Nephron progenitor cell (in vitro differentiated cells): ENCODE measurements around the gene SETMAR.

ENCODE experiments used
- DNase-seq: peaks from one replicate; pipeline ENCODE4 v3.0.0; 2021
- H3K27ac Mint-ChIP-seq: 2 replicates; pipeline ENCODE4 v1.8.0; 2021; ENCODE audit warnings: mild to moderate bottlenecking, moderate library complexity, mixed read lengths
- H3K27me3 Mint-ChIP-seq: 2 replicates; pipeline ENCODE4 v1.8.0; 2021; ENCODE audit warnings: mild to moderate bottlenecking, low read depth, mixed read lengths; ENCODE audit not compliant: poor library complexity
- H3K36me3 Mint-ChIP-seq: 2 replicates; pipeline ENCODE4 v1.8.0; 2021; ENCODE audit warnings: low read depth, mixed read lengths
- H3K4me1 Mint-ChIP-seq: 2 replicates; pipeline ENCODE4 v1.8.0; 2021; ENCODE audit warnings: mixed read lengths
- H3K4me3 Mint-ChIP-seq: 2 replicates; pipeline ENCODE4 v1.8.0; 2021; ENCODE audit warnings: mild to moderate bottlenecking, moderate library complexity, mixed read lengths
- H3K9me3 Mint-ChIP-seq: 2 replicates; pipeline ENCODE4 v1.8.0; 2021; ENCODE audit warnings: mild to moderate bottlenecking, moderate library complexity, mixed read lengths
- TF ChIP-seq, protein P1 (sequence below): fragments of 200-600 bp; sonication (generic); IDR thresholded peaks from 2 replicates; pipeline ENCODE4 v1.5.0; 2021; ENCODE audit warnings: antibody characterized with exemption

The SETMAR gene

DNA sequence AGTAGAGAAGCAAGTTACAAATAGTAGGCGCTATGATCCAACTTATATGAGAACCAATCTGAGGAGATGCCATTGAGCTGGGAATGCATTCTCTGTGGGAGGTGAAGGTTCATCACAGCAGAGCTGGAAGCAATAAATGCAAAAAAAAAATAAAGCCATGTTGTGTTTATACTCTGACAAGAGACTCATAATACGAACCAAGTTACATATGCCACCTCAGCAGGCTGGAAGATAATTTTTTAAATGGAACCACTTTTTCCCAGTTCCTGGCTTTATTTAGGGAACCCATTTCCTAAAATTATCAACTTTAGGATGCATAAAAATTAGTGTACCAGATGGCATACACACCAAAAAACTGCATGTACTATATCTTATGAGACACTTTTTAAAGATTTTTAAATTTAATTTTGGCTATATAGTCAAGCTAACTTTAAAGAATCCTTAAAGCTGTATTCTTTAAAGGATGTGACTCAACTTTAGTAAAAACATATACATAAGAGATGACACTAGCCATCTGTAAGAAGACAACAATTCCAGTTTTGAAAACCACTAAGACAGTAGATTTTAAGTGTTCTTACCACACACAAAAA is 23.6 kb upstream of the SETMAR start:
- H3K27ac Mint-ChIP-seq: no peak overlapping the region
- DNase-seq: no peak
- TF ChIP-seq, protein P1, sequence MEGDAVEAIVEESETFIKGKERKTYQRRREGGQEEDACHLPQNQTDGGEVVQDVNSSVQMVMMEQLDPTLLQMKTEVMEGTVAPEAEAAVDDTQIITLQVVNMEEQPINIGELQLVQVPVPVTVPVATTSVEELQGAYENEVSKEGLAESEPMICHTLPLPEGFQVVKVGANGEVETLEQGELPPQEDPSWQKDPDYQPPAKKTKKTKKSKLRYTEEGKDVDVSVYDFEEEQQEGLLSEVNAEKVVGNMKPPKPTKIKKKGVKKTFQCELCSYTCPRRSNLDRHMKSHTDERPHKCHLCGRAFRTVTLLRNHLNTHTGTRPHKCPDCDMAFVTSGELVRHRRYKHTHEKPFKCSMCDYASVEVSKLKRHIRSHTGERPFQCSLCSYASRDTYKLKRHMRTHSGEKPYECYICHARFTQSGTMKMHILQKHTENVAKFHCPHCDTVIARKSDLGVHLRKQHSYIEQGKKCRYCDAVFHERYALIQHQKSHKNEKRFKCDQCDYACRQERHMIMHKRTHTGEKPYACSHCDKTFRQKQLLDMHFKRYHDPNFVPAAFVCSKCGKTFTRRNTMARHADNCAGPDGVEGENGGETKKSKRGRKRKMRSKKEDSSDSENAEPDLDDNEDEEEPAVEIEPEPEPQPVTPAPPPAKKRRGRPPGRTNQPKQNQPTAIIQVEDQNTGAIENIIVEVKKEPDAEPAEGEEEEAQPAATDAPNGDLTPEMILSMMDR: no peak
- H3K4me3 Mint-ChIP-seq: no peak overlapping the region
- H3K36me3 Mint-ChIP-seq: no peaks in the 10 kb centered on the region
- H3K27me3 Mint-ChIP-seq: peaks cover 9% of the 10 kb centered on the region
- no peaks in the 10 kb centered on the region for H3K4me1 Mint-ChIP-seq
- no peaks in the 10 kb centered on the region for H3K9me3 Mint-ChIP-seq

DNA sequence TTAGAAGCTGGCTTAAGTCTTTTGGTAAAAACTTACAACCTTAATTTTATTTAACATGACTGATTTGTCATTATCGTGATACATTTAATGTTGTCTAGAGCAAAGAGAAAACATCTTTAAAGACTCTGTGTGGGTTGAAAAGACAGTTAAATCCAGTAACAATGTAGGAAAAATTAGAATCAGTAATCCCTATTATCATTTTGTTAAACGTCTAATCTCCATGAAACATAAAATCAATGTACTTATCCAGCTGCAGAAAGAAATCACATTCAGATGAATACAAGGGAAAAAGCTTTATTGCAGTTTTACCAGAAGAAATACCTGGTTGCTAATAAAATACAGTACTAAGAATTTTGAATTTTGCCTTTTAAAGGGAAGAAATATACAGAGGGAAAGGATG is 21.2 kb upstream of the SETMAR start:
- Mint-ChIP-seq H3K27ac (no peak overlapping the region), H3K9me3 (no peaks in the 10 kb centered on the region), H3K27me3 (peaks cover 4% of the 10 kb centered on the region)

DNA sequence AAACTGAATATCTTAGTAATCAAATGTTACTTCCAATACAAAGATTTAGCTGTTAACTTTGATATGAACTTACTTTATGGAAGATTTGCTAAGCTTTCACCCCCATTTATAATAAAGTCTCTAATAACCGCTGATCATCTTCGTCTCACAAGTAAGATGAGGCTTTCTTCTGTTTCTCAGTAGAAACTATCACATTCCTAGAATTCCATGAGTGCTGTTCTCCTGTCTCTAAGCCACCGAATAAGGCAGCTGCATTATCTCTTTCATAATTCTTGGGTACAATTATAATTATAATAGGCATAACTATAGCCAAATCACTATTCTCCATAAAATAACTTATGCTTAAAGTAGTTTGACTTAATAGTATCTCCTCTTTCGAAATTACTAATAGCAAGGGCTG is 18.3 kb upstream of the SETMAR start:
- H3K4me1 Mint-ChIP-seq: no peaks in the 10 kb centered on the region
- H3K36me3 Mint-ChIP-seq: no peaks in the 10 kb centered on the region
- TF ChIP-seq, protein P1: no peak
- no peak overlapping the region for H3K4me3 Mint-ChIP-seq
- no peak overlapping the region for H3K27ac Mint-ChIP-seq
- H3K27me3 Mint-ChIP-seq: peaks cover 4% of the 10 kb centered on the region
- DNase-seq: no peak
- H3K9me3 Mint-ChIP-seq: no peaks in the 10 kb centered on the region

More for the DNA sequence above, 21.2 kb upstream of the SETMAR start:
- Mint-ChIP-seq H3K36me3 (no peaks in the 10 kb centered on the region), H3K4me1 (no peaks in the 10 kb centered on the region), H3K4me3 (no peak overlapping the region)
- DNase-seq: no peak
- TF ChIP-seq, protein P1: no peak

DNA sequence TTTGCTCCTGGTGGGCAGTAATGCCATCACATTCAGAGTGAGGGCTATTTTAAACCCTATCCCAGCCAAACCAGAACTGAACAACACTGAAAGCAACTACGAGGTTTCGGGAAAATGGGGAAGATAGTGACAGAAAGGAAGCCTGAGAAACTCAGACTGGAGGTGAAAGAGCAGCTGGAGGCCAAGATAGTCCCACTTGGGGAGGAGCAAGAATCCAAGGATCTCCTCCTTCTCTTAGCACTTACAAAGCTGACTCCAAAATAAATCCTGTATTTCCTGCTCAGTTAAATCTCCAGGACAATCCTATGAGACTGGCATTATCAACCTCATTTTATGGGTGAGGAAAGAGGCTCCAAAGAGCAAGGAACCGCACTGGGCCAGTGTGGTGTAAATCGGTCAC is 14.1 kb upstream of the SETMAR start:
- Mint-ChIP-seq H3K27me3 (peaks cover 7% of the 10 kb centered on the region), H3K27ac (no peak overlapping the region), H3K4me3 (no peak overlapping the region), H3K9me3 (no peaks in the 10 kb centered on the region), H3K36me3 (no peaks in the 10 kb centered on the region), H3K4me1 (peaks cover 7% of the 10 kb centered on the region)
- TF ChIP-seq, protein P1: no peak
- no peak for DNase-seq

DNA sequence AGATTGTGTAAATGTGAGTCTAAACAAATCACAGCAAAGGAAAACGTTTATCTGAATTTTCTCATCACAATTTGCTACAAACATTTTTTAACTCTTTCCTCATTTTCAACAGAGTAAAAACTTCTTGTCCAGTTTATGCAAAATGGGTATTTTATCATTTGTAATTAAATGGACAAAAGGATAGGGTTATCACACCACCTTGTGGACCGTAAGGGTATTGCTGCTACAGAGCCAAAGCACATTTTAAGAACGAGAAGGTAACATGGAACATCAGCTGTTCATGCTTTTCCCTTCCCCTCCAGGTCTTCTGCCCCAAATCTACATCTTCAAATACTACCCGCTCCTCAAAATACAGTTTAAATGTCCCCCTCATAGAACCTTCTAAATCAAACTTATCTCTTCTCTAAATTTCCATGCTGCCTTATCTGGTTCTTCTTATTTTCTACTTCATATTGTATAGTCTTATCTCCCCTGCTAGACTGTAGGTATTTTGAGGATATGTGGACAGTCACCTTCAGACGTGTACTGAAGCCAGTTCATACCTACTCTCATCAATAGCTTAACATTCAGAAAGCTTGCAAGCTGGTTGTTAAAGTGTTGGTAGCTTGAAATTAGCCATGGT is 12.8 kb upstream of the SETMAR start:
- H3K36me3 Mint-ChIP-seq: no peaks in the 10 kb centered on the region
- H3K9me3 Mint-ChIP-seq: no peaks in the 10 kb centered on the region
- peaks cover 7% of the 10 kb centered on the region for H3K27me3 Mint-ChIP-seq
- H3K27ac Mint-ChIP-seq: no peak overlapping the region
- H3K4me1 Mint-ChIP-seq: peaks cover 7% of the 10 kb centered on the region
- no peak overlapping the region for H3K4me3 Mint-ChIP-seq
- DNase-seq: peak; percentile 43
- TF ChIP-seq, protein P1: peak; percentile 95

DNA sequence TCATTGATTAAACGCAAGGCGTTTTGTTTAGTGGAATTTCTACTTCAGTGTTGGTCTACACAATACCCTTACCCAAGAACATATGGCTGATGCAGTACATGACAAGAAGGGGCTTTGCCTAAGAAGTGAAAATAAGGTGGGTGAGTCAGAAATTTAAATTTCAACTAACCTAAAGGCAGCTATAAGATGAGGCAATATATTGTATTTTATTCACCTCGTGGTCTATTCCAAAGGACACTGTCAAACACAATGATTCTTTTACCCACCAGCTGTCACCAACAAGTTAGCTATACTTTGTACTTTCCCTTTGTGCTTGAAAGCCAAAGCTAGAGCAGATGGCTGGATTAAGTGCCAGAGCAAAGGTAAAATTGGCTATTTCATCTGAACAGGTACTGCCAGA is 10.9 kb upstream of the SETMAR start:
- TF ChIP-seq, protein P1: no peak
- H3K27ac Mint-ChIP-seq: no peak overlapping the region
- H3K27me3 Mint-ChIP-seq: peaks cover 7% of the 10 kb centered on the region
- H3K9me3 Mint-ChIP-seq: no peaks in the 10 kb centered on the region
- no peaks in the 10 kb centered on the region for H3K36me3 Mint-ChIP-seq
- no peak for DNase-seq
- peaks cover 11% of the 10 kb centered on the region for H3K4me1 Mint-ChIP-seq
- H3K4me3 Mint-ChIP-seq: no peak overlapping the region
